K562 (cell line): ENCODE data around the gene CACNA2D3. TPM values are rescaled to one million over a fixed set of nuclear protein-coding genes. Genes with fewer than 3 reads are reported as not detected.

Source experiments
- CHD7 ChIP-seq: fragments of 200-600 bp; sonication (generic); IDR thresholded peaks from one replicate; pipeline ENCODE4 v1.6.1; 2012; ENCODE audit warnings: mild to moderate bottlenecking, low read depth, low read length, inconsistent platforms
- NCOA2 ChIP-seq, 2 experiments: fragments of 450-650 bp; IDR thresholded peaks; 2 replicates each; pipeline ENCODE4 v1.6.1; 2018; ENCODE audit warnings: mild to moderate bottlenecking in 2 of 2, moderate library complexity in 1 of 2; ENCODE audit not compliant: partially characterized antibody in 2 of 2
- NR2F6 ChIP-seq: fragments of 450-650 bp; formaldehyde crosslinking; IDR thresholded peaks from 2 replicates; pipeline ENCODE4 v1.4.0; 2020; ENCODE audit warnings: mild to moderate bottlenecking
- PRMT5 ChIP-seq: sonication (generic); formaldehyde crosslinking; IDR thresholded peaks from 2 replicates; pipeline ENCODE4 v1.5.0; 2020; ENCODE audit warnings: missing genetic modification reagents
- ZBED1 ChIP-seq: IDR thresholded peaks from 2 replicates; pipeline ENCODE4 v1.6.1; 2014
- ZNF764 ChIP-seq: fragments of 250-450 bp; sonication (Bioruptor Pico); IDR thresholded peaks from 2 replicates; pipeline ENCODE4 v1.4.0; 2020; ENCODE audit warnings: low read depth, mild to moderate bottlenecking, moderate library complexity
- polyA plus RNA-seq, 8 experiments: library from polyadenylated mRNA; depleted of rRNA in 4 of 8; stranded (reverse) in 5 of 8; unstranded in 3 of 8; fragments of >200 nt; fragmentation: Nextera tagmentation in 2 of 8; fragmentation: Illumina TruSeq in 1 of 8; extraction: Ambion mirVana in 2 of 8; extraction: Trizol in 1 of 8; gene quantifications; 2 replicates each; pipeline versions ENCODE4 v1.2.1 to v1.2.3, GENCODE V29; 2011 to 2014; ENCODE audit warnings: inconsistent platforms in 1 of 8, missing spikeins in 1 of 8
- total RNA-seq, 7 experiments: library from RNA; depleted of rRNA in 6 of 7; stranded (reverse); fragments of >200 nt in 6 of 7; fragmentation: Illumina TruSeq in 2 of 7; extraction: Trizol in 2 of 7; gene quantifications; 2 replicates each; pipeline versions ENCODE4 v1.2.1 to v1.2.3, GENCODE V29; 2011 to 2021; ENCODE audit warnings: low replicate concordance in 1 of 7

CACNA2D3 gene
- total and polyA plus RNA-seq, 9 of the 15 experiments (the other 6 are each of a cell fraction or from before 2014, with no cell fraction given): 0.01 TPM; not detected in 8

GRCh38 chr3:54574906-54575617 lies 452.7 kb downstream of the CACNA2D3 start (continued):
- TF ChIP-seq CHD7 (no peak), ZBED1 (no peak), NCOA2 (IDR thresholded peaks at IDR 0.05; ENCODE audit: partially characterized antibody in 2 of 2) (no peak), ZNF764 (CRISPR knock-in tag) (no peak), NR2F6 (CRISPR knock-in tag) (no peak), PRMT5 (no peak)
